H1 (cell line): ENCODE results near the gene SLC4A8. TPM values are rescaled to one million over a fixed set of nuclear protein-coding genes. Genes with fewer than 3 reads are reported as not detected.

ENCODE experiments used
- CTCF ChIA-PET: fragments of 300-600 bp; sonication (Branson Sonifier 250); formaldehyde crosslinking; loops from one replicate; lab custom pipeline; 2021; ENCODE audit not compliant: partially characterized antibody; lab: Charles Lee
- POLR2A ChIA-PET: fragments of 300-600 bp; sonication (Branson Sonifier 250); formaldehyde crosslinking; loops from one replicate; lab custom pipeline; 2021; ENCODE audit warnings: inconsistent platforms; ENCODE audit not compliant: partially characterized antibody; lab: Charles Lee
- DNase-seq, 2 experiments: peaks; one replicate each; pipeline versions ENCODE4 v3.0.0 to v3.0.0-alpha.2; 2010 to 2022; ENCODE audit warnings: low spot score in 2 of 2, low read depth in 1 of 2, mixed read lengths in 1 of 2
- FAIRE-seq: peaks from 2 replicates; lab custom pipeline; 2011; peaks lifted over from hg19 to GRCh38; lab: Jason Lieb, UNC
- H2AFZ ChIP-seq: 2 replicates; pipeline ENCODE4 v1.8.1; 2012; ENCODE audit warnings: low read length, inconsistent platforms
- H2AK5ac ChIP-seq: 2 replicates; pipeline ENCODE4 v1.6.1; 2013; ENCODE audit warnings: low read depth, low read length
- H2BK120ac ChIP-seq: replicated peaks from 2 replicates; pipeline ENCODE3; 2013; ENCODE audit warnings: low read depth, low read length, inconsistent platforms
- H2BK12ac ChIP-seq: 2 replicates; pipeline ENCODE4 v1.6.1; 2013; ENCODE audit warnings: low read depth, low read length
- H2BK15ac ChIP-seq: 2 replicates; pipeline ENCODE4 v1.6.1; 2013; ENCODE audit warnings: low read length
- H2BK20ac ChIP-seq: 2 replicates; pipeline ENCODE4 v1.6.1; 2013; ENCODE audit warnings: low read length
- H2BK5ac ChIP-seq: 2 replicates; pipeline ENCODE4 v1.6.1; 2013; ENCODE audit warnings: low read depth, low read length
- H3K14ac ChIP-seq: 2 replicates; pipeline ENCODE4 v1.6.1; 2013; ENCODE audit warnings: inconsistent platforms; ENCODE audit not compliant: insufficient read length
- H3K18ac ChIP-seq: 2 replicates; pipeline ENCODE4 v1.6.1; 2013; ENCODE audit warnings: low read length; ENCODE audit errors: extremely low read depth
- H3K23ac ChIP-seq: 2 replicates; pipeline ENCODE4 v1.6.1; 2013; ENCODE audit warnings: inconsistent platforms; ENCODE audit not compliant: insufficient read length
- H3K23me2 ChIP-seq: 2 replicates; pipeline ENCODE4 v1.6.1; 2013; ENCODE audit warnings: low read depth, low read length
- H3K27ac ChIP-seq: 2 replicates; pipeline ENCODE4 v1.6.1; 2011; ENCODE audit warnings: low read depth, low read length, inconsistent platforms
- H3K27me3 ChIP-seq, 4 experiments: replicated peaks in 1 of 4; 1 replicate in 1 of 4; 2 replicates in 3 of 4; pipeline versions ENCODE4 v1.6.1 to v1.8.1; 2011 to 2013; ENCODE audit warnings: low read length in 3 of 4, mild to moderate bottlenecking in 3 of 4, inconsistent platforms in 2 of 4, mixed read lengths in 2 of 4, moderate library complexity in 1 of 4; ENCODE audit not compliant: control insufficient read depth in 3 of 4, insufficient read depth in 3 of 4; ENCODE audit errors: extremely low read depth in 1 of 4
- H3K36me3 ChIP-seq, 4 experiments: 2 replicates each; pipeline versions ENCODE4 v1.6.1 to v1.8.1; 2011 to 2013; ENCODE audit warnings: mild to moderate bottlenecking in 4 of 4, low read length in 3 of 4, moderate library complexity in 2 of 4, control low read depth in 1 of 4, inconsistent platforms in 1 of 4; ENCODE audit not compliant: insufficient read depth in 4 of 4, control insufficient read depth in 2 of 4
- H3K4ac ChIP-seq: replicated peaks from 2 replicates; pipeline ENCODE3; 2013; ENCODE audit warnings: low read length, low read depth, mixed read lengths, inconsistent platforms; ENCODE audit not compliant: insufficient read length
- H3K4me1 ChIP-seq, 4 experiments: replicated peaks in 1 of 4; 1 replicate in 1 of 4; 2 replicates in 3 of 4; pipeline versions ENCODE4 v1.6.1 to v1.8.1; 2011 to 2013; ENCODE audit warnings: low read length in 3 of 4, inconsistent platforms in 2 of 4, mixed read lengths in 1 of 4; ENCODE audit not compliant: insufficient read depth in 4 of 4, control insufficient read depth in 3 of 4
- H3K4me2 ChIP-seq, 2 experiments: 2 replicates each; pipeline versions ENCODE4 v1.6.1 to v1.8.1; 2011 to 2013; ENCODE audit warnings: low read depth in 2 of 2, low read length in 2 of 2, control low read depth in 1 of 2, inconsistent platforms in 1 of 2, mild to moderate bottlenecking in 1 of 2; ENCODE audit not compliant: insufficient read depth in 1 of 2
- H3K4me3 ChIP-seq, 4 experiments: fragments of 200-600, 300-600 bp in 1 of 4; sonication (generic), shearing (Covaris generic), sonication (Bioruptor Twin) in 1 of 4; 2 replicates each; pipeline versions ENCODE4 v1.5.1 to v1.8.1; 2011 to 2016; ENCODE audit warnings: low read length in 4 of 4, low read depth in 3 of 4, control low read depth in 2 of 4, inconsistent platforms in 2 of 4, mild to moderate bottlenecking in 2 of 4, mixed read lengths in 1 of 4, moderate library complexity in 1 of 4; ENCODE audit not compliant: insufficient read depth in 2 of 4; ENCODE audit errors: extremely low read depth in 1 of 4
- H3K56ac ChIP-seq: replicated peaks from 2 replicates; pipeline ENCODE3; 2013; ENCODE audit warnings: low read depth, mild to moderate bottlenecking, mixed read lengths, low read length, inconsistent platforms; ENCODE audit not compliant: insufficient read length
- H3K79me1 ChIP-seq: 2 replicates; pipeline ENCODE4 v1.6.1; 2013; ENCODE audit warnings: low read depth, low read length, control low read depth
- H3K79me2 ChIP-seq, 2 experiments: 2 replicates each; pipeline versions ENCODE4 v1.6.1 to v1.8.1; 2012 to 2013; ENCODE audit warnings: low read length in 2 of 2, mild to moderate bottlenecking in 2 of 2, inconsistent platforms in 1 of 2; ENCODE audit not compliant: insufficient read depth in 2 of 2, control insufficient read depth in 1 of 2
- H3K9ac ChIP-seq, 4 experiments: replicated peaks in 1 of 4; 1 replicate in 1 of 4; 2 replicates in 3 of 4; pipeline versions ENCODE4 v1.6.1 to v1.8.1; 2011 to 2013; ENCODE audit warnings: low read depth in 3 of 4, low read length in 3 of 4, control low read depth in 2 of 4, mild to moderate bottlenecking in 2 of 4, moderate library complexity in 2 of 4, inconsistent platforms in 1 of 4; ENCODE audit errors: extremely low read depth in 1 of 4
- H3K9me3 ChIP-seq, 2 experiments: 2 replicates each; pipeline versions ENCODE4 v1.6.1 to v1.8.1; 2012 to 2013; ENCODE audit warnings: mild to moderate bottlenecking in 2 of 2, moderate library complexity in 2 of 2, control low read depth in 1 of 2, inconsistent platforms in 1 of 2, low read depth in 1 of 2, low read length in 1 of 2, mixed read lengths in 1 of 2; ENCODE audit not compliant: insufficient read depth in 2 of 2
- H4K20me1 ChIP-seq, 2 experiments: replicated peaks in 1 of 2; 2 replicates each; pipeline versions ENCODE3 to v1.8.1; 2011 to 2013; ENCODE audit warnings: inconsistent platforms in 2 of 2, low read length in 2 of 2, mild to moderate bottlenecking in 1 of 2; ENCODE audit not compliant: insufficient read depth in 2 of 2, control insufficient read depth in 1 of 2
- H4K5ac ChIP-seq: 2 replicates; pipeline ENCODE4 v1.6.1; 2013; ENCODE audit warnings: low read length, low read depth, mixed read lengths, inconsistent platforms; ENCODE audit not compliant: insufficient read length
- H4K8ac ChIP-seq: 2 replicates; pipeline ENCODE4 v1.8.0; 2013; ENCODE audit warnings: mild to moderate bottlenecking, moderate library complexity, low read length, inconsistent platforms; ENCODE audit not compliant: insufficient read depth; ENCODE audit errors: extremely low read depth
- H4K91ac ChIP-seq: replicated peaks from 2 replicates; pipeline ENCODE3; 2013; ENCODE audit warnings: low read length, mixed read lengths, inconsistent platforms; ENCODE audit not compliant: insufficient read length
- BRCA1 ChIP-seq: IDR thresholded peaks from 2 replicates; pipeline ENCODE4 v1.6.1; 2012; ENCODE audit warnings: low read depth, low read length, improper control_type of control experiment
- CEBPB ChIP-seq: IDR thresholded peaks from 2 replicates; pipeline ENCODE4 v1.6.1; 2012; ENCODE audit warnings: low read depth, low read length
- CHD2 ChIP-seq: IDR thresholded peaks from 2 replicates; pipeline ENCODE4 v1.6.1; 2012; ENCODE audit warnings: low read length, improper control_type of control experiment
- CTBP2 ChIP-seq: IDR thresholded peaks from 2 replicates; pipeline ENCODE4 v1.7.0; 2011; ENCODE audit warnings: borderline replicate concordance, mild to moderate bottlenecking, moderate library complexity, mixed read lengths, low read length; ENCODE audit not compliant: insufficient read depth, insufficient read length
- EP300 ChIP-seq, 2 experiments: IDR thresholded peaks; 1 replicate in 1 of 2; 2 replicates in 1 of 2; pipeline ENCODE4 v1.6.1; 2011 to 2012; ENCODE audit warnings: low read depth in 2 of 2, low read length in 2 of 2, mild to moderate bottlenecking in 2 of 2, borderline replicate concordance in 1 of 2, inconsistent platforms in 1 of 2, moderate library complexity in 1 of 2
- GTF2F1 ChIP-seq: IDR thresholded peaks from 2 replicates; pipeline ENCODE4 v1.6.1; 2012; ENCODE audit warnings: low read depth, low read length, improper control_type of control experiment, borderline replicate concordance
- HDAC2 ChIP-seq, 2 experiments: fragments of 300-600 bp in 1 of 2; sonication (generic) in 1 of 2; IDR thresholded peaks; 2 replicates each; pipeline ENCODE4 v1.6.1; 2011 to 2012; ENCODE audit warnings: low read depth in 2 of 2, low read length in 2 of 2, mild to moderate bottlenecking in 2 of 2, moderate library complexity in 2 of 2, borderline replicate concordance in 1 of 2, inconsistent platforms in 1 of 2
- KDM5A ChIP-seq: fragments of 200-600 bp; IDR thresholded peaks from 2 replicates; pipeline ENCODE4 v1.7.1; 2012; ENCODE audit warnings: mild to moderate bottlenecking, low read length, inconsistent platforms, mixed read lengths
- MAFK ChIP-seq: IDR thresholded peaks from 2 replicates; pipeline ENCODE4 v1.6.1; 2012; ENCODE audit warnings: low read depth, mild to moderate bottlenecking, improper control_type of control experiment, low read length
- SAP30 ChIP-seq: fragments of 300-600 bp; sonication (generic); IDR thresholded peaks from 2 replicates; pipeline ENCODE4 v1.7.1; 2012; ENCODE audit warnings: low read length, moderate library complexity, mild to moderate bottlenecking, inconsistent platforms; ENCODE audit not compliant: insufficient read depth, insufficient replicate concordance
- SUZ12 ChIP-seq: fragments of 200-600 bp; sonication (generic); IDR thresholded peaks from 2 replicates; pipeline ENCODE4 v1.6.1; 2012; ENCODE audit warnings: mild to moderate bottlenecking, inconsistent platforms, low read length, moderate library complexity, mixed read lengths
- TAF7 ChIP-seq: optimal IDR thresholded peaks from 2 replicates; pipeline ENCODE3; 2011; ENCODE audit warnings: low read depth, mild to moderate bottlenecking, inconsistent platforms, low read length, moderate library complexity, borderline replicate concordance
- YY1 ChIP-seq: IDR thresholded peaks from 2 replicates; pipeline ENCODE4 v1.6.1; 2011; ENCODE audit warnings: low read depth, mild to moderate bottlenecking, low read length
- WGBS, 2 experiments: shearing (Covaris generic) in 1 of 2; methylation state at CpG; one replicate each; pipeline versions ENCODE4 v1.1.6 to v1.1.7; 2013 to 2015; ENCODE audit warnings: low lambda C conversion rate in 2 of 2, mixed read lengths in 2 of 2, inconsistent platforms in 1 of 2, low coverage in 1 of 2, missing lambda C conversion rate in 1 of 2; ENCODE audit not compliant: insufficient replicate concordance in 2 of 2, insufficient coverage in 1 of 2, insufficient read length in 1 of 2; ENCODE audit errors: extremely low coverage in 1 of 2, missing lambda C conversion rate in 1 of 2; 5-methylcytosine and 5-hydroxymethylcytosine counted together
- polyA plus RNA-seq, 7 experiments: library from polyadenylated mRNA; depleted of rRNA in 3 of 7; stranded (reverse) in 5 of 7; unstranded in 2 of 7; fragments of >200 nt in 5 of 7; fragments of 200-250 nt in 2 of 7; gene quantifications; 1 replicate in 5 of 7; 2 replicates in 1 of 7; 4 replicates in 1 of 7; pipeline versions ENCODE4 v1.2.1 to v1.2.3, GENCODE V29; 2011 to 2013; ENCODE audit warnings: missing spikeins in 2 of 7, mixed read lengths in 2 of 7
- total RNA-seq: library from RNA; stranded (reverse); fragmentation: NEBNext Ultra II Directional; extraction: Animal tissue kit (Norgen Biotek cat#: 25700); gene quantifications from 2 replicates; pipeline ENCODE4 v1.2.1, GENCODE V29; 2021

SLC4A8 gene
- total and polyA plus RNA-seq, 2 of the 8 experiments (the other 6 are each of a cell fraction or from before 2014, with no cell fraction given), result 11.2 to 13.4 TPM

- Histone ChIP-seq H4K8ac (no peak overlapping the region), H3K56ac (no peak overlapping the region)
- no peak for TF ChIP-seq CTBP2
- no peak for TF ChIP-seq SAP30
- TF ChIP-seq SUZ12, result no peak
- TF ChIP-seq CHD2, result no peak
- TF ChIP-seq BRCA1, result no peak
- TF ChIP-seq EP300 (IDR thresholded peaks at IDR 0.05; ENCODE audit: borderline replicate concordance in 1 of 2, low read depth in 2 of 2, low read length in 2 of 2), result no peak
- TF ChIP-seq TAF7, result no peak
- TF ChIP-seq GTF2F1, result no peak
- TF ChIP-seq MAFK, result no peak
- TF ChIP-seq HDAC2 (IDR thresholded peaks at IDR 0.05; ENCODE audit: borderline replicate concordance in 1 of 2, low read depth in 2 of 2, low read length in 2 of 2), result no peak
- no peak for TF ChIP-seq CEBPB
- TF ChIP-seq KDM5A, result no peak
- no peak for TF ChIP-seq YY1
- TF ChIP-seq, all 59 proteins: peak for 0
- H3K27me3 ChIP-seq, result no peaks in the 10 kb centered on the region
- no peak overlapping the region for H3K27ac ChIP-seq
- no peak overlapping the region for H4K5ac ChIP-seq
- no peaks in the 10 kb centered on the region; the same call in 1 of the 2 replicates for H3K23me2 ChIP-seq
- no peak overlapping the region for H2AFZ ChIP-seq
- FAIRE-seq, result no peak
- no peaks in the 10 kb centered on the region for H4K20me1 ChIP-seq
- H2BK120ac ChIP-seq, result no peak overlapping the region
- H2BK12ac ChIP-seq, result no peak overlapping the region
- no peaks in the 10 kb centered on the region for H3K79me2 ChIP-seq
- ChIA-PET POLR2A (no interaction called here), CTCF (interaction anchor here (1.0 kb wide), 1 partner anchor 69 kb away, joined by 3 read pairs; no protein-coding TSS in a partner anchor)
- no peak overlapping the region for H2BK15ac ChIP-seq
- H2BK20ac ChIP-seq, result no peak overlapping the region
- no peaks in the 10 kb centered on the region for H3K4me1 ChIP-seq
- 97% methylated on average over 2 of the region's 2 CpGs; no CpG with 5 or more reads in 1 of the 2 experiments for WGBS, 2 experiments
- no peak overlapping the region for H3K9ac ChIP-seq
- no peak overlapping the region for H3K18ac ChIP-seq
- H2AK5ac ChIP-seq, result no peak overlapping the region
- no peak overlapping the region for H4K91ac ChIP-seq
- H3K4me3 ChIP-seq, result no peak overlapping the region
- H3K4ac ChIP-seq, result no peak overlapping the region
- H3K4me2 ChIP-seq, result no peak overlapping the region
- H3K9me3 ChIP-seq, result no peaks in the 10 kb centered on the region
- H3K36me3 ChIP-seq, result no peaks in the 10 kb centered on the region; a peak in 2 of 8 replicates
- H3K23ac ChIP-seq, result no peak overlapping the region
- no peak overlapping the region for H3K14ac ChIP-seq
- H3K79me1 ChIP-seq, result no peaks in the 10 kb centered on the region
- no peak overlapping the region for H2BK5ac ChIP-seq
- no peak for DNase-seq
Measured at GRCh38 chr12:51493281-51493680, 68.7 kb downstream of the SLC4A8 start.
